ENCODE measurements around the gene PACSIN1. TPM values are rescaled to one million over a fixed set of nuclear protein-coding genes. Genes with fewer than 3 reads are reported as not detected.

PACSIN1 gene
- total RNA-seq, 1 donor from 2014 or later = 3.4 TPM

DNA sequence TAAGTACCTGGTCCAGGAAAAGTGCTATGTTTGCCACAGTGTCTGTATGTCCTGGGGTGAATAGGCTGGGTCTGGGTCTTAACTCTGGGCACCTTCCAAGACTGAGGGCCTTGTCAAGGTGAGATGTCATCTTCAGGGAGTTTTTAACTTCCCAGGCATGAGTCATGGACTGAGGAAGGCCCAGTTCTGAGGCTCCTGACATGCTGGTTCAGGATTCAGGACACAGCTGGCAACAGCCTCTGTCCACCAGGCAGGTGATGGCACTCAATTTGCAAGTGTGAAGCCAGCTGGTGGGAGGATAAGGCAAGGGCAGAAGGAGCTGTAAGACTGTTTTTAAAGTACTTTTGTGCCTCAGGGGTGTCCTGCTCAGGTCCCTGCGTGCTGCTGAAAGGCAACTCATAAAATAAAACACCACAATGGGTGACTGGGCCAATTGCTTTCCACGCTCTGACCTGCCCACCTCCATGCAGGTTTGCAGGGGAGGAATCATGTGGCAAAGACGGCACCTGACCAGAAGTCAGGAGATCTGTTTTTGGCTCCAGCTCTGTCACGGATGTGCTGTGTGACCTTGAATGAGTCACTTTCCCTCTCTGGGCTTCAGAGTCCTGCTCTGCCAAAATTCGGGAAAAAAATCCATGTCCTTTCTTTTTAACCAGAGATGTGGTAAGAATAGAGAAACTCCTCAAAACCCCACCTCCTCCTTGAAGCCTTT is 4.9 kb upstream of the PACSIN1 start:
- Mint-ChIP-seq H3K4me3 (no peak overlapping the region), H3K36me3 (no peaks in the 10 kb centered on the region), H3K9me3 (no peaks in the 10 kb centered on the region), H3K4me1 (ENCODE audit: unreplicated experiment) (peaks cover 13% of the 10 kb centered on the region), H3K27ac (no peak overlapping the region), H3K27me3 (peaks cover 10% of the 10 kb centered on the region)
- TF ChIP-seq, protein P1, sequence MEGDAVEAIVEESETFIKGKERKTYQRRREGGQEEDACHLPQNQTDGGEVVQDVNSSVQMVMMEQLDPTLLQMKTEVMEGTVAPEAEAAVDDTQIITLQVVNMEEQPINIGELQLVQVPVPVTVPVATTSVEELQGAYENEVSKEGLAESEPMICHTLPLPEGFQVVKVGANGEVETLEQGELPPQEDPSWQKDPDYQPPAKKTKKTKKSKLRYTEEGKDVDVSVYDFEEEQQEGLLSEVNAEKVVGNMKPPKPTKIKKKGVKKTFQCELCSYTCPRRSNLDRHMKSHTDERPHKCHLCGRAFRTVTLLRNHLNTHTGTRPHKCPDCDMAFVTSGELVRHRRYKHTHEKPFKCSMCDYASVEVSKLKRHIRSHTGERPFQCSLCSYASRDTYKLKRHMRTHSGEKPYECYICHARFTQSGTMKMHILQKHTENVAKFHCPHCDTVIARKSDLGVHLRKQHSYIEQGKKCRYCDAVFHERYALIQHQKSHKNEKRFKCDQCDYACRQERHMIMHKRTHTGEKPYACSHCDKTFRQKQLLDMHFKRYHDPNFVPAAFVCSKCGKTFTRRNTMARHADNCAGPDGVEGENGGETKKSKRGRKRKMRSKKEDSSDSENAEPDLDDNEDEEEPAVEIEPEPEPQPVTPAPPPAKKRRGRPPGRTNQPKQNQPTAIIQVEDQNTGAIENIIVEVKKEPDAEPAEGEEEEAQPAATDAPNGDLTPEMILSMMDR (conservative IDR thresholded peaks at IDR 0.05) = no peak
- DNase-seq (ENCODE audit: extremely low spot score, unreplicated experiment) = no peak

- Mint-ChIP-seq H3K9me3 (no peaks in the 10 kb centered on the region), H3K4me1 (ENCODE audit: unreplicated experiment) (peaks cover 13% of the 10 kb centered on the region), H3K36me3 (no peaks in the 10 kb centered on the region), H3K4me3 (peak overlapping the region; percentile 29), H3K27me3 (peaks cover 12% of the 10 kb centered on the region), H3K27ac (peak overlapping the region; percentile 45)
- no peak for DNase-seq (ENCODE audit: extremely low spot score, unreplicated experiment)
- TF ChIP-seq, protein P1 (conservative IDR thresholded peaks at IDR 0.05) = no peak
These were observed 3.9 kb upstream of the PACSIN1 start for GRCh38 chr6:34462010-34462409.

- DNase-seq (ENCODE audit: extremely low spot score, unreplicated experiment) = no peak
- H3K27me3 Mint-ChIP-seq = peaks cover 14% of the 10 kb centered on the region
- H3K27ac Mint-ChIP-seq = peak overlapping the region; percentile 45
These were observed 3.3 kb upstream of the PACSIN1 start for GRCh38 chr6:34462551-34462971.

GRCh38 chr6:34463299-34463698 is 2.6 kb upstream of the PACSIN1 start:
- no peak for DNase-seq (ENCODE audit: extremely low spot score, unreplicated experiment)
- Mint-ChIP-seq H3K4me3 (no peak overlapping the region), H3K27me3 (peaks cover 14% of the 10 kb centered on the region), H3K9me3 (no peaks in the 10 kb centered on the region), H3K27ac (no peak overlapping the region), H3K36me3 (no peaks in the 10 kb centered on the region), H3K4me1 (ENCODE audit: unreplicated experiment) (peaks cover 13% of the 10 kb centered on the region)
- TF ChIP-seq, protein P1 (conservative IDR thresholded peaks at IDR 0.05) = no peak

More at GRCh38 chr6:34462551-34462971, 3.3 kb upstream of the PACSIN1 start:
- Mint-ChIP-seq H3K9me3 (no peaks in the 10 kb centered on the region), H3K4me3 (peak overlapping the region; percentile 65), H3K36me3 (no peaks in the 10 kb centered on the region), H3K4me1 (ENCODE audit: unreplicated experiment) (peaks cover 13% of the 10 kb centered on the region)
- TF ChIP-seq, protein P1 (conservative IDR thresholded peaks at IDR 0.05) = no peak

DNA sequence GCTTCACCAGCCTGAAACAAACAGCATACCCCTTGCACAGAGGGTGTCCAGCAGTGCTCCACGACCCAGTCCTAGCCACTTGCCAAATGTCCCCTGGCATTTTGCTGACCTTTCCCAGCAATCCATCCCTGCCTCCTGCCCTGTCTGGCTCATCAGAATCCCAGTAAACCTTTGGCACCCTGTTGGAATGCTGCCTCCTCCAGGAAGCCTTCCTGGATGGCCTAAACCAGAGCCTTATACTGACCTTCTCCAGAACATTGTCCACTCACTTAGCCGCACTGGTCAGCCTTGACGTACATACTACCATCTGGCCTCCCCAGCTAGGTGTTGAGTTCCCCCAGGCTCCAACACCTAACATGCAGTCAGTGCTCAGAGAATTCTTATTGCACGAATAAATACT is 2.0 kb upstream of the PACSIN1 start:
- no peak for DNase-seq (ENCODE audit: extremely low spot score, unreplicated experiment)
- TF ChIP-seq, protein P1 (conservative IDR thresholded peaks at IDR 0.05) = no peak
- Mint-ChIP-seq H3K9me3 (no peaks in the 10 kb centered on the region), H3K4me3 (peak overlapping the region; percentile 65), H3K27me3 (peaks cover 14% of the 10 kb centered on the region), H3K36me3 (no peaks in the 10 kb centered on the region), H3K4me1 (ENCODE audit: unreplicated experiment) (peaks cover 13% of the 10 kb centered on the region), H3K27ac (no peak overlapping the region)
